ENCODE measurements around the gene CAPN3. TPM values are rescaled to one million over a fixed set of nuclear protein-coding genes. Genes with fewer than 3 reads are reported as not detected.

Gene CAPN3
- total RNA-seq, 2 experiments from 2014 or later = 1.5 to 1.6 TPM

GRCh38 chr15:42359985-42360384 lies 684 bp downstream of the CAPN3 start:
- H3K4me3 ChIP-seq (ENCODE audit: low read depth, low read length, poor library complexity, severe bottlenecking) = no peak overlapping the region
- CTCF ChIA-PET (ENCODE audit: unreplicated experiment) = interaction anchor here (0.6 kb wide), 1 partner anchor 1466 kb away, joined by 3 read pairs; no protein-coding TSS in a partner anchor
- no peak for DNase-seq (ENCODE audit: low spot score)
- no peak overlapping the region for H2AFZ ChIP-seq (ENCODE audit: low read length)
- no peaks in the 10 kb centered on the region for H3K9me2 ChIP-seq (ENCODE audit: insufficient read depth, low read length)
- no TSS peak for BruUV-seq (replicated peaks)
- no peak overlapping the region for H3K27ac ChIP-seq (ENCODE audit: low read depth, low read length, poor library complexity, severe bottlenecking)
- no peak overlapping the region for H3K4me2 ChIP-seq (ENCODE audit: low read length)
- H3K79me2 ChIP-seq (ENCODE audit: insufficient read depth, low read depth, low read length) = no peaks in the 10 kb centered on the region
- H4K20me1 ChIP-seq (ENCODE audit: insufficient read depth, low read length) = no peaks in the 10 kb centered on the region
- no peaks in the 10 kb centered on the region for H3K9me3 ChIP-seq (ENCODE audit: low read length)
- no peaks in the 10 kb centered on the region for H3K36me3 ChIP-seq (ENCODE audit: insufficient read depth, low read length)
- intact Hi-C loops (cut with micrococcal nuclease; ENCODE audit: unreplicated experiment) = no loop called here
- no peak for TF ChIP-seq CTCF (conservative IDR thresholded peaks at IDR 0.05; ENCODE audit: low read length)
- H3K4me1 ChIP-seq (ENCODE audit: insufficient read depth, low read length, poor library complexity, severe bottlenecking) = peaks cover 15% of the 10 kb centered on the region
- POLR2A ChIA-PET = interaction anchor here (0.6 to 1.0 kb wide), 2 partner anchors 17 to 66 kb away, joined by 3 to 4 read pairs; no protein-coding TSS in a partner anchor

- H3K4me3 ChIP-seq (ENCODE audit: low read depth, low read length, poor library complexity, severe bottlenecking) = no peak overlapping the region
- H3K79me2 ChIP-seq (ENCODE audit: insufficient read depth, low read depth, low read length) = no peaks in the 10 kb centered on the region
- BruUV-seq (replicated peaks) = no TSS peak
- ChIA-PET POLR2A (no interaction called here), CTCF (ENCODE audit: unreplicated experiment) (no interaction called here)
- H3K36me3 ChIP-seq (ENCODE audit: insufficient read depth, low read length) = no peaks in the 10 kb centered on the region
- no peaks in the 10 kb centered on the region for H4K20me1 ChIP-seq (ENCODE audit: insufficient read depth, low read length)
- no peaks in the 10 kb centered on the region for H3K9me3 ChIP-seq (ENCODE audit: low read length)
- no peaks in the 10 kb centered on the region for H3K9me2 ChIP-seq (ENCODE audit: insufficient read depth, low read length)
- intact Hi-C loops (cut with micrococcal nuclease; ENCODE audit: unreplicated experiment) = no loop called here
- no peak overlapping the region for H3K27ac ChIP-seq (ENCODE audit: low read depth, low read length, poor library complexity, severe bottlenecking)
- no peak for TF ChIP-seq EZH2phosphoT487 (IDR thresholded peaks at IDR 0.05; ENCODE audit: borderline replicate concordance, low read depth, low read length)
- no peak for TF ChIP-seq CTCF (conservative IDR thresholded peaks at IDR 0.05; ENCODE audit: low read length)
- peaks cover 15% of the 10 kb centered on the region for H3K4me1 ChIP-seq (ENCODE audit: insufficient read depth, low read length, poor library complexity, severe bottlenecking)
- no peak for DNase-seq (ENCODE audit: low spot score)
- no peak overlapping the region for H3K4me2 ChIP-seq (ENCODE audit: low read length)
- H2AFZ ChIP-seq (ENCODE audit: low read length) = no peak overlapping the region
These were observed 1.3 kb downstream of the CAPN3 start for GRCh38 chr15:42360535-42361112.

- Histone ChIP-seq H3K4me1 (ENCODE audit: insufficient read depth, low read length, poor library complexity, severe bottlenecking) (peaks cover 15% of the 10 kb centered on the region), H2AFZ (ENCODE audit: low read length) (no peak overlapping the region), H3K4me2 (ENCODE audit: low read length) (no peak overlapping the region), H3K9me3 (ENCODE audit: low read length) (0 out of 2 replicates have a peak, but pooled peaks cover 1% of the 10 kb centered on the region), H3K36me3 (ENCODE audit: insufficient read depth, low read length) (no peaks in the 10 kb centered on the region), H3K27ac (ENCODE audit: low read depth, low read length, poor library complexity, severe bottlenecking) (no peak overlapping the region), H3K9me2 (ENCODE audit: insufficient read depth, low read length) (no peaks in the 10 kb centered on the region), H4K20me1 (ENCODE audit: insufficient read depth, low read length) (no peaks in the 10 kb centered on the region), H3K79me2 (ENCODE audit: insufficient read depth, low read depth, low read length) (no peaks in the 10 kb centered on the region), H3K4me3 (ENCODE audit: low read depth, low read length, poor library complexity, severe bottlenecking) (no peak overlapping the region)
- no peak for DNase-seq (ENCODE audit: low spot score)
- ChIA-PET CTCF (ENCODE audit: unreplicated experiment) (no interaction called here), POLR2A (no interaction called here)
- intact Hi-C loops (cut with micrococcal nuclease; ENCODE audit: unreplicated experiment) = no loop called here
- no TSS peak for BruUV-seq (replicated peaks)
- TF ChIP-seq EZH2phosphoT487 (IDR thresholded peaks at IDR 0.05; ENCODE audit: borderline replicate concordance, low read depth, low read length) = no peak
- no peak for TF ChIP-seq CTCF (conservative IDR thresholded peaks at IDR 0.05; ENCODE audit: low read length)
These were observed 4.2 kb downstream of the CAPN3 start for GRCh38 chr15:42363487-42363886.
